GM19239 (cell line): Measurements from ENCODE around the gene GOT1.

Experiments used
- DNase-seq: peaks from one replicate; pipeline ENCODE4 v3.0.0; 2011; ENCODE audit warnings: low spot score; ENCODE audit not compliant: insufficient read length
- FAIRE-seq: peaks from 2 replicates; lab custom pipeline; 2011; peaks lifted over from hg19 to GRCh38; lab: Jason Lieb, UNC

GOT1 gene

GRCh38 chr10:99430451-99431189, at the start of gene GOT1:
Gene GOT1, minus strand, starts transcription at chr10:99430624. Its CDS starts 59 bp downstream, at chr10:99430565.
- DNase-seq (peak; percentile 96), FAIRE-seq (peak; percentile 99)

- DNase-seq = no peak
- no peak for FAIRE-seq
These were observed 39.9 kb upstream of the GOT1 start for GRCh38 chr10:99470327-99470726.

GRCh38 chr10:99467236-99467999, 37.0 kb upstream of the GOT1 start:
- DNase-seq (no peak), FAIRE-seq (no peak)

- DNase-seq (no peak), FAIRE-seq (no peak)
These were observed 36.3 kb upstream of the GOT1 start for GRCh38 chr10:99466632-99467223.

- DNase-seq (no peak), FAIRE-seq (no peak)
These were observed 30.8 kb upstream of the GOT1 start for GRCh38 chr10:99461230-99461629.

GRCh38 chr10:99460070-99460469, 29.6 kb upstream of the GOT1 start:
- FAIRE-seq (no peak), DNase-seq (no peak)

- DNase-seq = no peak
- FAIRE-seq = no peak
These were observed 28.8 kb upstream of the GOT1 start for GRCh38 chr10:99459217-99459616.

GRCh38 chr10:99457813-99458212, 27.4 kb upstream of the GOT1 start:
- FAIRE-seq = no peak
- no peak for DNase-seq

GRCh38 chr10:99456931-99457288, 26.5 kb upstream of the GOT1 start:
- DNase-seq (no peak), FAIRE-seq (no peak)

- no peak for FAIRE-seq
These were observed 25.9 kb upstream of the GOT1 start for GRCh38 chr10:99456207-99456930.

GRCh38 chr10:99451981-99452380, 21.6 kb upstream of the GOT1 start:
- FAIRE-seq (no peak), DNase-seq (no peak)

More at GRCh38 chr10:99456207-99456930, 25.9 kb upstream of the GOT1 start:
- DNase-seq = no peak

GRCh38 chr10:99451499-99451788, 21.0 kb upstream of the GOT1 start:
- DNase-seq = no peak
- FAIRE-seq = no peak

- DNase-seq (no peak), FAIRE-seq (no peak)
These were observed 20.4 kb upstream of the GOT1 start for GRCh38 chr10:99450624-99451498.

- DNase-seq = no peak
- FAIRE-seq = no peak
These were observed 19.7 kb upstream of the GOT1 start for GRCh38 chr10:99450156-99450555.

GRCh38 chr10:99449023-99449422, 18.6 kb upstream of the GOT1 start:
- FAIRE-seq (no peak), DNase-seq (no peak)

GRCh38 chr10:99444383-99445045, 14.1 kb upstream of the GOT1 start:
- FAIRE-seq (no peak), DNase-seq (no peak)

- FAIRE-seq (no peak), DNase-seq (no peak)
These were observed 13.1 kb upstream of the GOT1 start for GRCh38 chr10:99443500-99443899.

- DNase-seq (no peak), FAIRE-seq (no peak)
These were observed 12.0 kb upstream of the GOT1 start for GRCh38 chr10:99442394-99442793.

- DNase-seq (no peak), FAIRE-seq (no peak)
These were observed 8.5 kb upstream of the GOT1 start for GRCh38 chr10:99438890-99439289.
